ENCODE measurements around the gene TTC31.

The TTC31 gene

GRCh38 chr2:74505448-74506246, 22.8 kb downstream of the TTC31 start:
- DNase-seq = no peak

DNA sequence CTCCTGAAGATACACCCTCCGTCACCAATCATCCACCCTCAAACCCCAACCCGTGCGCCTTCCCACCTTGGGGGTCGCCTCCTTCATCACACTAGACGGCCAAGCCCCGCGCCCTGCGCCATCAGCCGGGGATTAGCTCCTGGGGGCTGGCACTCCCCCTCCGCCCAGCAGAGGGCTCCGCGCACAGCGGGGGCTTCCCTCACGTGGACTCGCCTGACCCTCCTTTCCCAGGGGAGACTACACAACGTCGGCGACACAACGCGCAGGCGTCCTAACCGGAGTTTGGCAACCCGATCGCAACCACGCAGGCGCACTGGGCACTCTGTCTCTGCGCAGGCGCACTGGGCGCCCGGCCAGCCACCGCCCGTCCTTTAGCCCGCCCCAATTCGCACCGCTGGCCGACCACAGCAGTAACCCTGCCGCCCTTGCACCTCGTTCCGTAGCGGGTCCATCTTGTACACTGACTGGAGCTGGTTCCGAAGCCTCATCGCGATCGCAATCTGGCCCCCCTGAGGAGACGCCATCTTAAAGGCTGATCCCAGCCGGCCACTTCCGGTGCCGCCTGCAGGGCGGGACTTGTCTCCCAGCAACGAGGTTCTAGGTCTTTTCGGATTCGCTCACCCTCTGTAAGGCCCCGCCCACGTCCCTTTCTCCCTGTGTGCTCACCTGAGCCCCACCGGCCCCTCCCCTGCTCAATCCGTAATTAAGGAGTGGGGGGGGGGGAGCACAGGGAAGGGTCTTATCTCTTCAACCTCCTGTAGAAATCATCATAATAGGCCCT, 24.5 kb downstream of the TTC31 start, which contains the start of gene PCGF1:
TSS of gene PCGF1 (minus strand) at position 551 of the 781 bp plus-strand sequence. CDS start at position 524, 27 bp downstream.
- peak; percentile 44 for DNase-seq

DNA sequence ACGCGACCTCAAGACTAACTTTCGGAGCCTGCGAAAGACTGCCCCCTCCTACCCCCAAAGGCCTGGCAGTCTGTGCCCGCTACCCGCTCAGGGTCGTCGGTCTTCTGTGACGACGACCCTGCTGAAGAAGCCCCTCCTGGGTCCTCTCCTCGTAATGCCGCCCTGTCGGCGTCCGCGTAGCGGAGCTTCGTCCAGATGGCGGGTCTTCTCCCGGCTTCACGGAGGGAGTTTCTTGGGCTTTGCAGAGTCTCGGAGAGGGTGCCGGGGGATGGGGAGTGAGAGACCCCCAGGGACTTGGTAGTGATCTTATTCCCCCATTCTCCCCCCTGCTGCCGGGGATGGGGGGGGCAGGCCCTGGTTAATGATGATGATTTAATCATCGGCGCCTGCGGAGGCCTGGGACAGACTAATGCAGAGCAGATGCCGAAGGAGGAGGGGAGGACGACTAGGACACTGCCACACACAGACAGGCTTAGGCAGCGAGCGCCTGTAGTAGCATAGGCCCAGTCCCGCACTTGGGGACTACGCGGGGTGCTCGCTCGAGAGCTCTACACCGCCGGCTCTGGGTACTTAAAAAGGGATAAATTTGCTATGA, 25.1 kb downstream of the TTC31 start:
- no peak for DNase-seq

DNA sequence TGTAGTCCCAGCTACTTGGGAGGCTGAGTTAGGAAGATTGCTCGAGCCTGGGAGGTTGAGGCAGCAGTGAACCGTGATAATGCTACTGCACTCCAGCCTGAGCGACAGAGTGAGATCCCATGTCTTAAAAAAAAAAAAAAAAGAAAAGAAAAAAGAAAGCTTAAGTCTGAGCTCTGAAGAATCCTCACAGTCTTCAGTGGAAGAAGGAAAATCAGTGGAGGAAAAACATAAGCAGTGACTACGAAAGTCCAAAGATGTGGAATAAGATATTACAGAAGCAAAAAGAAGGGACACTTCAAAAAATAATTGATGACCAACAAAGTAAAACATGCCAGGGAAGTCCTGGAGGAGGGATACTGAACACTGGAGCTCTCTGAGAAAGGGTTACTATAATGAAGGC, 27.4 kb downstream of the TTC31 start:
- DNase-seq = no peak

DNA sequence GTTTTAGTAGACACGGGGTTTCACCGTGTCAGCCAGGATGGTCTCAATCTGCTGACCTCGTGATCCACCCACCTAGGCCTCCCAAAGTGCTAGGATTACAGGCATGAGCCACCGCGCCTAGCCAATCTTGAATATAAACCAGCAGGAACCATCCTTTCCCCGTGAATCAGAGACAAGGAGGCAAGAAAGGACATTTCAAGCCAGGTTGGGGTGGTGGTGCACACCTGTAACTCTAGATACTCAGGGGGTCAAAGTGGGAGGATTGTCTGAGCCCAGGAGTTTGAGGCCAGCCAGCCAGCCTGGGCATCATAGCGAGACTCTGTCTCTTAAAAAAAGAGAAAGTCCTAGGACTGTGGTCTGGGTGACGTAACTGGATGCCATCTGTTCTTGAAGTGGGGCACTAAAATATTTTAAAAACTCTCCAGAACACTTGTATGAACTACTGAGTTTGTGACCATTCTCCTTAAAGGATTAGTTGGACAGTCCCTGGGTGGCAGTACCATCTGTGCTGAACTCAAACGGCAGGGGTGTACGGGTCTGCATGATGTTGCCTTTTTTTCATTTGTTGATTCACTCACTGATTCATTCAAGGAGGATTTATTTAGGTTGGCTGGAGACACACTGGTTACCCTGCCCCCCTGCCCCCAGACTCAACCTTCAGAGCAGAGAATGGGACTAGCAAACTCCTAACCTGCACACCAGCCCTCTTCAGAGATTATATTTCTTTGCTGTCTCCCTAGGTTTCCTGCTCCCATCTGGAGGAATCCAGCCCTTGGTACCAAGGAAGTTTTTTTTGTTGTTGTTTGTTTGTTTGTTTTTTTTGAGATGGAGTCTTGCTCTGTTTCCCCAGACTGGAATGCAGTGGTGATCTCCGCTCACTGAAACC, 28.5 kb downstream of the TTC31 start:
- DNase-seq = no peak

DNA sequence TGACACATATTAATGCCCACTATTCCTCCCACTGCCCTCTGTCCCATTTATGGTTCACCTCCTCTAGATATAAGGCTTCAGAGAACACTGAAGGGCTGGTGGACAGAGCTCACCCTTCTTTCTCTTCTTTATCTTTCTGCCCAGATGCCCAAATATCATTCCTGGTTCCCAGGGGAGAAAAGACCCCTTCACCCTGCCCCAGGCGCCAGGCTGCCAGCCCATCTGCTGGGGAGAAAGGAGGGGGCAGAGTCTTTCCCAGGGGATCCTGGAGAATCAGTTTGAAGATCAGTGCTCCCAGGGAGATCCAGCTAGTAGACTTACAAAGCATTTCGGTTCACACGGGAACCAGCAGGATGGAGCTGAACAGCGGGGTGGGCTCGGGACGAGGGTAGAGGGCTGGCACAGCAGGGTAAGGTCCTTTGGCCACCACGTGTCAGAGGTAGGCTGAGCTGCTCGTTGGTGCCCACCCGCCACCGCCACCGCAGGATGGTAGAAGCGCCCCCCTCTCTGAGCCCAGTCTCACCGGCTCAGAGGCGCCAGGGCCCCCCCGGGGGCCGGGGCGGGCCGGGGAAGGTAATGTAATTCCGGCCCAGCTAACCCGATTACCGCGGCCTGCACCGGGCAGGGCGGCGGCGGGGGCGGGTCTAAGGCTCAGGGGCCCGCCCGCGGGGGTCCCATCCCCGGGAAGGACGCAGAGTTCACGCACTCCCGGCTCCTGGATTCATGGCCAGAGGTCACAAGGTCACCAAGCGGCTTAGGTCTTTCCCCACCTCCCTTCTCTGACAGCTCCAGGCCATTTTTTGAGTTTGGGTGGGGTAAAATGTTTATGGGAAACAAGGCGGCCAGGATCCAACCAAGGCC, 30.1 kb downstream of the TTC31 start:
- DNase-seq = no peak

- DNase-seq = no peak
These were observed 30.9 kb downstream of the TTC31 start for GRCh38 chr2:74513605-74514367.

GRCh38 chr2:74514368-74515270, 31.7 kb downstream of the TTC31 start, which contains the start of gene TLX2:
Gene TLX2 (plus strand): TSS chr2:74514450. CDS start chr2:74514807, 357 bp downstream.
- DNase-seq = no peak

- DNase-seq = no peak
These were observed 32.5 kb downstream of the TTC31 start for GRCh38 chr2:74515271-74515980.

DNA sequence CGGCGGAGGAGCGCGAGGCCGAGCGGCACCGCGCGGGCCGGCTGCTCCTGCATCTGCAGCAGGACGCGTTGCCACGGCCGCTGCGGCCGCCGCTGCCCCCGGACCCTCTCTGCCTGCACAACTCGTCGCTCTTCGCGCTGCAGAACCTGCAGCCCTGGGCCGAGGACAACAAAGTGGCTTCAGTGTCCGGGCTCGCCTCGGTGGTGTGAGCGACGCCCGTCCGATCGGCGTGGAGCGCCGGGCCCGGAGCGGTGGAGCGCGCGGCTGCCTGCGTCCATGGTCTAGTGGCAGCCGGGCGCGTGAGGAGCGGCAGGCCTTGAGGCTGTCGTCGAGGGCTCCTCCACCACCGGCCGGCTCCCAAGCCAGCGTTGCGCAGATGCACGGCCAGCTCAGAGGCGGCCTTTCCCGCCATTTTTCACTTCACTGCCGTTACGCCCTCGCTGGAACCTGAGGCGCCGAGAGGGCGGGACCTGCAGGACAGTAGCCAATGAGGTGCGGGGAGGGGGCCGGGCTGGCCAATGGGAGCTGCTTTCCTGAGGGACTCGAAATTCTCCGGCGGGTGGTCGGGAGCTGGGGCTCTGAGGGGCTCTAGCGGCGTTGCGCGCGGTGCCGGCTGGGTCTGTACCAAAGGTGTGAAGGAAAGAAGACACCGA, 33.2 kb downstream of the TTC31 start:
- no peak for DNase-seq

DNA sequence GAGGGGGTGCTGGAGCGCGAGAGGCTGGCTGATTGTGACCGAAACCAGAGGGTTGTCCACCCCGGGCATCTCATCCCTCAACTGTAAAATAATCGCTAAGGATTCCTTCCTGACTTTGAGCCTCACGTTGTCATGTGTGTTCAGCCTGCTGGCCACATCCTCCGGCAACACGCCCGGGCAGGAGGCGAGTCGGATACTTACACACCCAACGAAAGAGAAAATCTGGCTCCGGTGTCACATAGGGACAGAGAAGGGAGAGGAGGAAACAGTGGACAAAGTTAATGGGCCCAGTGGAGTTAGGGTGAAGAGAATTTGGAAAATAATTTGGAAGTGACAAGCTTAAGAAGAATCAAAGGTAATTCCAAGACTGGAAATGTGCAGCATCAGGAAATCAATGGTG, 33.8 kb downstream of the TTC31 start:
- DNase-seq = no peak

DNA sequence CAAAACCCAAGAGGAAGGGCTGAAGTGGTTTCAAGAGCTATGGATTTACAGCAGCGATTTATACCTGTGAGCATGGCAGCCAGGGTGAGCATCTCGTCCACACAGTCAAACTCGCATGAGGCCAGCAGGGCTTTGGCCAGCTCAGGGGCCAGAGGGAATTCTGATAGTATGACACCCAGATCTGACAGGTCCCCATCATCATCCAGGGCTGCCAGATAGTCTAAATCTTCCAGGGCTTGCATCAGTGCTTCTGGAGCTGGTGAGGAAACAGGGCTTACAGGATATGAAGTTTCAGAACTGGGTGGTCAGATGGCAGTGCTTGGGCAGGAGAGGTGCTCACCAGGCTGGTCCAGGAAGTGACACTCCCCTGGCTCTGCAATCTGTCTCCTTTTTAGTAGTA, 39.6 kb downstream of the TTC31 start:
- no peak for DNase-seq

- DNase-seq = no peak
These were observed 41.1 kb downstream of the TTC31 start for GRCh38 chr2:74524005-74524404.

- DNase-seq = no peak
These were observed 42.3 kb downstream of the TTC31 start for GRCh38 chr2:74524955-74525716.

DNA sequence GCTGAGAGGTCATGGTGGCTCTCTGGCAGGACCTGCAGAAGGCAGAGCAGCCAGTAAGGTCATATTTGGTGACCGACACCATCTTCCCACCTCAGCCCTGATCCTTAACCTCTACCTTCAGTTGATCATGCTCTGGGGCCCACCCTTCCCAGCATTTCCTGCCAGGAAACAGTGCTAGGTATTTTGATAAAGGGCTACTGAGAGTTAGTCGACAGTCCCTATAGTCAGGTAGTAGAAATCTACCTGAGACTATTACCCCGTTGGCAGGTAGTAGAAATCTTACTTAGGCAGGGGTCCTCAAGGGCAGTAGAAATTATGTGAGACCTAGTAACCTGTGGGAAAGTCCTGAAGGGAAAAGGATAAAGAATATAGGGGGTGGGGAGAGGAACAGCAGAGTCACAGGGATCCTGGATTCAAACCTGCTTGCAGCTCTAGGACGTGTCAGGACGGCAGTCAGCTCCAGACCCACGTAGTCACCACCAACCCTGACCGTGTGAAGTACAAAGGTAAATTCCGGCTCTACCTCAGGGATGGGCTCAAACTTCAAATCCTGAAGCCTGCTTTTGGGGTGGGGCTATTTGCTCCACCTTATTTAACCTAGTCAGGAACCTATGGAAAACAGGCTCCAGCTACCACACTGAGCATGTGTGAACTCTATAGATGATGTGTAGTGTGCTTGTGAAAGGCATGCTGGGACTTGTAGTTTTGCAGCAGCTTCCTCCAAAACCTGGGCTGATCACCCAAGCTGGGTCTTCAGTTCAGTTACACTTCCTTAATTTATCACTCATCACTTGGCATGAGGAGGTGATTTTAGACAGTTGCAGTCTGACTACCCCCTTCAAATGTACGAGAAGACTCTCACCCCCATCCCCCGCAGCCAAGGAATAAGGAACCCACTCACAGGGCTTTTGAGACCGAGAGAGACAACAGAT, 43.1 kb downstream of the TTC31 start, which contains the start of gene DQX1:
TSS of gene DQX1 (minus strand) at position 515 of the 932 bp plus-strand sequence. CDS start at position 13, 502 bp downstream.
- DNase-seq = no peak

DNA sequence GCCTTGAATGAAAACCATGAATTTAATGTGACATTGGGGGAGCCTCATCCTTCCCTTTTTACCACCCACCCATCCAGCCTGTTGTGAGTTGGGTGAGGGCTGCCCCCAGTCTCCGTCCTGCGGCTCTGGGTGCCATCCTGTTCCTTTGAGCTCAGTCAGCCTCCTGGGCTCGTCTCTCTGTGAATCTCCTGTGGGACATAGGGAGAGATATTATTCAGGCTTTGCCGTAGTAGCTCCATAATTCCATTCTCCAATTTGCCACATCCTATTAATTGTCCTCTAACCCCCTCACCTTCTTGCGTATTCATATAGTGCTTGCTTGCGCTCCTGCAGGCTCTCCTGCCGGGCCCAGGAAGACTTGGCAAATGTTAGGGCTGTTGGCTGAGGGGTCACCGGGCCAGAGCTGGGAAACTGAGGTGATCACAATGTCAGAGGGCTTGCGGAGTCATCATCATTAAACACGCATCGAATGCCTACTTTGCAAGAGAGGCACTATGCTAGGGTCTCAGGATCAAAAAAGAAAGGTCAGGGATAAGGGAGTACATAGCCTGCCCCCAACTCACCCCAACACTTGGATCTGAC, 43.9 kb downstream of the TTC31 start:
- DNase-seq = no peak

Measured in cortex of kidney (tissue), 1 donor.